Stimulated activated CD4-positive, alpha-beta T cell treated with anti-CD3 and anti-CD28 coated beads, Interleukin-1b, Interleukin-23, amount 100 ng/mL, for 1 hour (primary cell): ENCODE results near the gene TUBA1A.
"Not testable (repeated sequence)": the region's sequence is repeated elsewhere in the genome, so short reads cannot be mapped to it uniquely, and the experiment has no call there.

Experiments
- DNase-seq, 2 donors: peaks; one replicate each; pipeline ENCODE4 v3.0.0-alpha.2; 2020; ENCODE audit warnings: low read depth in 2 of 2

Gene TUBA1A

DNA sequence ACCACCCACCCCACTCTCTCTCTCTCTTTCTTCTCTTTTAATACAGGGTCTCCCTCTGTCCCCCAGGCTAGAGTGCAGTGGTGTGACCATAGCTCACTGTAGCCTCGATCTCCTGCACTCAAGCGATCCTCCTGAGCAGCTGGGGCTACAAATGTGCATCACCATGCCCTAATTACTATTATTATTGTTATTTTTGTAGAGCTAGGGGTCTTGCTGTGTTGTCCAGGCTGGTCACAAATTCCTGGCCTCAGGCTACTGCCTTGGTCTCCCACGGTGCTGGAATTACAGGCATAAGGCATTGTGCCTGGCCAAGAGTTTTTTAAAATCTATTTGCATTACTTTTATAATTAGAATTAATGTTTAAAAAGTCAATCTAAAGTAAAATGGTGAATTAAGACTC lies 34.7 kb downstream of the TUBA1A start:
- no peak for DNase-seq

DNA sequence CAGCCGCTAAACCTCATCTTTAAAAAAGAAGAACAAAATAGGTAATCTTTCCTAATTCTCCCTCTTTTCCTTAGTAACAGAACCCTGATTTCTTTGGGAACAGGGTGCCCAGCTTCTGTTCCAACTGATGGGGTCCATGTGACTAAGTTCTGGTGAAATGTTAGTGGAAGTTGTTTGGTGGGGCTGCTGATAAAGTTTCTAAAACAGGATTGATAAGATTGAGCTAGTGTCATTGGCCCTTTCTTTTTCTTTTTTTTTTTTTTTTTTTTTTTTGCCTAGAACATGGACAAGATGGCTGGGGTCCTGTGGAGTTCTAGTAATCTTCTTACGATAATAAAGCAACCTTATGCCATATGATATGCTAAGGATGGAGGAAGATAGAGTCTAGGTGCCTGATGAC lies 41.5 kb downstream of the TUBA1A start:
- no peak for DNase-seq

DNA sequence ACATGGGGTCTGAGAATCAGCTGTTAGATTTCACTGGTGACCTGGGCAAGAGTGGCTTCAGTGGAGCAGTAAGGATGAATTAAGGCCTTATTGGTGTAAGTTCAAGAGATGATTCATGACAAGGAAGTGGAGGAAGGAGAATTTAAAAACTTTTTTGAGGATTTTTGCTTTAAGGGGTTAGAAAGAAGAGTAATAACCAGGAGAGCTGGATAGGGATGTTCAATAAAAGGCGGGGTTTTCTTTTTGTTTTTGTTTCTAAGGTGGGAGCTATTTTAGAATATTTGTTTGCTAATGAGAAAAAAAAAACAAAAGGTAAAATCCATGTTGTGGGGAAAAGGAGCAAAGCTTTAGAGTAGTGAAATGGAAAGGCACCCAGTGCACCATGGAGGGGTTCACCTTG lies 42.5 kb downstream of the TUBA1A start:
- DNase-seq, result no peak

DNA sequence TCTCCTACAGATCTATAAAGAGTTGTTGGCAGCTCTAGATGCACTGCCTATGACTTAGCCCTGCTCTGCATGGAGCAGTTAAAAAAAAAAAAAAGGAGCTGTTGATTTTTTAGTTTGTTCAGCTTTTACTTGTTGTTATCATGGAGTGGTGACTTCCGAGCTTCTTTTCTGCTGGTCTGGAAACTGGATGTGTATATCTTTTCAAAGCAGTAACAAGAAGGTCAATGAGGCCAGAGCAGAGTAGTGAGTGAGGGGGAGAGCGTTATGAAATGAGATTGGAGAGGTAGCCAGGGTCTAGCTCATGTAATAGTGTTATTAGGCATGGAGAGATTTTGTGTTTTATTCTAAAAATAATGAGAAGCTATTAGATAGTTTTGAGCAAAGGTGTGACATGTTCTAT lies 44.5 kb downstream of the TUBA1A start:
- DNase-seq, result no peak

DNA sequence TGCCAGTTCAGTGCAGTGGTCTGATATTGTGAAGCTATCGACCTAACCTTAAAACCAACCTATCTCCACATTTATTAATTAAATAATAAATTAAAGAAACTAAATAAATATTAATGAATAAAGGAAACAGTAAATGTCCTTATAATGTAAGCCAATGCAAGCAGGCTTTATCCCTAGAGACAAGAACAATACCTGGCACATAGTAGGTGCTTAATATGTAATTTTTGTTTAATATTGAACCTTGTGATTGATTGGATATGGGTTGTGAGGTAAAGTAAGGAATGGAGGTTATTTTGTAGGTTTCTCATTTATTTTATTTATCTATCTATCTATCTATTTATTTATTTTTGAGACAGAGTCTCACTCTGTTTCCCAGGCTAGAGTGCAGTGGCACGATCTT lies 49.9 kb downstream of the TUBA1A start:
- no peak for DNase-seq

DNA sequence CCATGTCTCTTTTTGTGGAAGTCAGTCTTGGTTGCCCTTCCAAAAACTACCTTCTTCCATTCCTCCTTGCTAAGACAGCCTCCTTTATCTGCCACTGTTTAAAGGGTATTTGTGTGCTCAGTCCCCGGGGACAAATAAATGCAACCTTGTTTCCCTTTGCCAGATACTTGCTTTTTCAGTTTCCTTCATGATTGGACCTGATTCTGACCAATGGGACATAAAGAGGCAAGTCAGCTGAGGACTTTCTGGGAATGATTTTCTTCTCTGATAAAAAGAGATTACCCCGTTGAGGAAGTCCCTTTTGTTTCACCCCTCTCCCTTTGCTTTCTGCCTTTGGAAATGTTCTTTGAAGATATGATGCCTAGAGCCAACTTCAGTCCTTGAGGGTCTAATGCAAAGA lies 50.3 kb downstream of the TUBA1A start:
- no peak for DNase-seq

DNA sequence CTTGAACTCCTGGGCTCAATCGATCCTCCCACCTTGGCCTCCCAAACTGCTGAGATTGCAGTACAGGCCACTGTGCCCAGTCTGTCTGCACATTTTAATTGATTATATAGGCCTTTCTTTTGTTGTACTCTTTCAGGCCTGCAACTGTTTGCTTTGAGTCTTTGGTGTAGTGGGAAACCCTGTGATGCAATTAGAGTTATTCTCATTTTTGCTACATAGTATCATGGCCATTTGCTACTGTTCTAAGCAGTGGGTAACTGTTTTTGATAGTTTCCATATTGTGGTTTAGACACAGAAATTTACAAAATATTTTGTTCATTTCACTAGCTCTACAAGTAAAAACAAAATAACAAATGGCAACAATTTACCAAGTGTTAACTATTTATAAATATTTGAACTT lies 51.4 kb downstream of the TUBA1A start:
- DNase-seq, result no peak

DNA sequence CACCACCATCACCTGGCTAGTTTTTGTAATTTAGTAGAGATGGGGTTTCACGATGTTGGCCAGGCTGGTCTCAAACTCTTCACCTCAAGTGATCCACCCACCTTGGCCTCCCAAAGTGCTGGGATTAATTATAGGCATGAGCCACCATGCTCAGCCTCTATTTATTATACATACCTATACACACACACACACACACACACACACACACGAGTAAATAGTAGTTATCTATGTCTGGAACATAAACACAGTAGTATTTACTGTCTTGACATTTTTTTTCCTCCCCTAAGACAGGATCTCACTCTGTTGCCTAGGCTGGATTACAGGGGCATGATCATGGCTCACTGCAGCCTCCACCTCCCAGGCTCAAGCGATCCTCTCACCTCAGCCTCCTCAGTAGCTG lies 51.9 kb downstream of the TUBA1A start:
- not testable (repeated sequence) for DNase-seq
